Suprapubic skin (tissue), 4 donors: ENCODE data around the gene ADAMTS9. TPM values are rescaled to one million over a fixed set of nuclear protein-coding genes. Genes with fewer than 3 reads are reported as not detected.

Experiments used
- DNase-seq, 2 donors: peaks; one replicate each; pipeline ENCODE4 v3.0.0-alpha.2; 2019; ENCODE audit warnings: low spot score in 2 of 2
- H3K27ac ChIP-seq: fragments of 200-600 bp; sonication (generic); one replicate; pipeline ENCODE4 v1.5.1; 2019
- H3K27me3 ChIP-seq: fragments of 200-600 bp; sonication (generic); one replicate; pipeline ENCODE4 v1.5.1; 2019
- H3K36me3 ChIP-seq: fragments of 200-600 bp; sonication (generic); one replicate; pipeline ENCODE4 v1.5.1; 2019
- H3K4me1 ChIP-seq: fragments of 200-600 bp; sonication (generic); one replicate; pipeline ENCODE4 v1.5.1; 2019
- H3K4me3 ChIP-seq: fragments of 200-600 bp; sonication (generic); one replicate; pipeline ENCODE4 v1.5.1; 2019; ENCODE audit warnings: mild to moderate bottlenecking
- H3K9me3 ChIP-seq: fragments of 200-600 bp; sonication (generic); one replicate; pipeline ENCODE4 v1.5.1; 2019
- EP300 ChIP-seq: sonication (generic); formaldehyde crosslinking; IDR thresholded peaks from one replicate; pipeline ENCODE4 v1.6.1; 2017; ENCODE audit warnings: antibody characterized with exemption
- POLR2A ChIP-seq, 2 donors: fragments of 450-650 bp; IDR thresholded peaks; one replicate each; pipeline ENCODE4 v1.6.1; 2017; ENCODE audit warnings: antibody characterized with exemption in 2 of 2, mild to moderate bottlenecking in 2 of 2, moderate library complexity in 2 of 2
- POLR2AphosphoS5 ChIP-seq, 3 donors: sonication (generic); formaldehyde crosslinking; IDR thresholded peaks; one replicate each; pipeline ENCODE4 v1.6.1; 2017; ENCODE audit warnings: antibody characterized with exemption in 3 of 3
- WGBS: methylation state at CpG from one replicate; pipeline ENCODE4 v1.1.5; 2018; 5-methylcytosine and 5-hydroxymethylcytosine counted together
- total RNA-seq, 4 donors: library from RNA; depleted of rRNA; stranded (reverse); fragments of >200 nt; gene quantifications; one replicate each; pipeline ENCODE4 v1.1.0, GENCODE V29; 2016
- TF ChIP-seq, protein P1 (sequence below), 2 donors: fragments of 200-600 bp in 1 of 2; fragments of 450-650 bp in 1 of 2; sonication (generic) in 1 of 2; IDR thresholded peaks; one replicate each; pipeline ENCODE4 v1.5.1; 2016 to 2019; ENCODE audit warnings: antibody characterized with exemption in 2 of 2, mild to moderate bottlenecking in 1 of 2, moderate library complexity in 1 of 2

The ADAMTS9 gene
- total RNA-seq, 4 donors from 2014 or later = 7.8 to 32.8 (median 9.3) TPM

GRCh38 chr3:64658001-64658400 is 29.8 kb downstream of the ADAMTS9 start:
- H3K36me3 ChIP-seq = no peaks in the 10 kb centered on the region
- no peak for DNase-seq
- H3K4me3 ChIP-seq = no peak overlapping the region
- no peaks in the 10 kb centered on the region for H3K27me3 ChIP-seq
- TF ChIP-seq POLR2AphosphoS5 (IDR thresholded peaks at IDR 0.05) (no peak), POLR2A (IDR thresholded peaks at IDR 0.05) (no peak), EP300 (no peak)
- TF ChIP-seq, protein P1, sequence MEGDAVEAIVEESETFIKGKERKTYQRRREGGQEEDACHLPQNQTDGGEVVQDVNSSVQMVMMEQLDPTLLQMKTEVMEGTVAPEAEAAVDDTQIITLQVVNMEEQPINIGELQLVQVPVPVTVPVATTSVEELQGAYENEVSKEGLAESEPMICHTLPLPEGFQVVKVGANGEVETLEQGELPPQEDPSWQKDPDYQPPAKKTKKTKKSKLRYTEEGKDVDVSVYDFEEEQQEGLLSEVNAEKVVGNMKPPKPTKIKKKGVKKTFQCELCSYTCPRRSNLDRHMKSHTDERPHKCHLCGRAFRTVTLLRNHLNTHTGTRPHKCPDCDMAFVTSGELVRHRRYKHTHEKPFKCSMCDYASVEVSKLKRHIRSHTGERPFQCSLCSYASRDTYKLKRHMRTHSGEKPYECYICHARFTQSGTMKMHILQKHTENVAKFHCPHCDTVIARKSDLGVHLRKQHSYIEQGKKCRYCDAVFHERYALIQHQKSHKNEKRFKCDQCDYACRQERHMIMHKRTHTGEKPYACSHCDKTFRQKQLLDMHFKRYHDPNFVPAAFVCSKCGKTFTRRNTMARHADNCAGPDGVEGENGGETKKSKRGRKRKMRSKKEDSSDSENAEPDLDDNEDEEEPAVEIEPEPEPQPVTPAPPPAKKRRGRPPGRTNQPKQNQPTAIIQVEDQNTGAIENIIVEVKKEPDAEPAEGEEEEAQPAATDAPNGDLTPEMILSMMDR (IDR thresholded peaks at IDR 0.05) = no peak
- no peaks in the 10 kb centered on the region for H3K4me1 ChIP-seq
- H3K27ac ChIP-seq = no peak overlapping the region
- no peaks in the 10 kb centered on the region for H3K9me3 ChIP-seq
- 97% methylated on average over 4 of the region's 4 CpGs for WGBS

DNA sequence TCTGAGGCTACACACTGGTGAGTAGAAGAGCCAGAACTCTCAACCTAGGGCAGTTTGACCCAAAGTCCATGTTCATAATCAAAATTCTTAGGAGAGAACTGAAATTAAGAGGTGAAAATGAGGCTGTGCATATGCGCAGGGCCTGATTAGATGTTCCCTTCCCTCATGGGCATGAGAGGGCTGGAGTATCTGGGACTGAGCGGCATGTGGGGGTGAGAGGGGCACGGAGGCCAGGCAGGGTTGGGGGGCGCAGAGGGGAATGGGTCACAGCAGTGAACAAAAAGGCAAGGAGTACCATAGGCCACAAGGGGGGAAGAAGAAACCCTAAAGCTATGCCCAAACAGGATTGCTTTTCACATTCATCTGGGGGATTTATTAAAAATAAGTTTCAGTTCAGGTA is 31.3 kb downstream of the ADAMTS9 start:
- Histone ChIP-seq H3K4me3 (no peak overlapping the region), H3K27ac (no peak overlapping the region), H3K4me1 (peaks cover 2% of the 10 kb centered on the region), H3K27me3 (no peaks in the 10 kb centered on the region), H3K9me3 (no peaks in the 10 kb centered on the region), H3K36me3 (no peaks in the 10 kb centered on the region)
- TF ChIP-seq, protein P1 (IDR thresholded peaks at IDR 0.05) = no peak
- TF ChIP-seq EP300 (no peak), POLR2AphosphoS5 (IDR thresholded peaks at IDR 0.05) (no peak), POLR2A (IDR thresholded peaks at IDR 0.05) (no peak)
- 96% methylated on average over 4 of the region's 4 CpGs for WGBS
- DNase-seq = no peak

DNA sequence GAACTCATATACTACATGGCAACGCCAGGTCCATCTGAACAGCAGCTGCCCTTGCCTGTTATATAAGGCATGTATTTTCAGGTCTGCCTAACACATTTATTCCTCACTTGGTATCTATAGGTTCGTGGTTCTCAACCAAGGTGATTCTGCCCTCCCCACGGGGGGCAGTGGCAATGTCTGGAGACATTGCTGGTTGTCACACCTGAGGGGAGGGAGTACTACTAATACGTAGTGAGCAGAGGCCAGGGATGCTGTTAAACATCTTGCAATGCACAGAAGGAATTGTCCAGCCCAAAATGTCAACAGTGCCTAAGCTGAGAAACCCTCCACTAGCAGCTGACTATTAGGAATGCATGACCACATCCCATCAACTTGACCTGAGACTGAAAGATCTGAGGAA is 32.6 kb downstream of the ADAMTS9 start:
- no peaks in the 10 kb centered on the region for H3K9me3 ChIP-seq
- TF ChIP-seq, protein P1 (IDR thresholded peaks at IDR 0.05) = no peak
- TF ChIP-seq EP300 (no peak), POLR2AphosphoS5 (IDR thresholded peaks at IDR 0.05) (no peak), POLR2A (IDR thresholded peaks at IDR 0.05) (no peak)
- no peak overlapping the region for H3K27ac ChIP-seq
- no peaks in the 10 kb centered on the region for H3K36me3 ChIP-seq
- WGBS = 87% methylated on average over 4 of the region's 4 CpGs
- no peak for DNase-seq
- H3K4me3 ChIP-seq = no peak overlapping the region
- no peaks in the 10 kb centered on the region for H3K27me3 ChIP-seq
- peaks cover 6% of the 10 kb centered on the region for H3K4me1 ChIP-seq

- Histone ChIP-seq H3K27me3 (no peaks in the 10 kb centered on the region), H3K36me3 (no peaks in the 10 kb centered on the region), H3K4me1 (peaks cover 6% of the 10 kb centered on the region), H3K4me3 (no peak overlapping the region), H3K9me3 (no peaks in the 10 kb centered on the region), H3K27ac (no peak overlapping the region)
- 94% methylated on average over 5 of the region's 5 CpGs for WGBS
- TF ChIP-seq POLR2A (IDR thresholded peaks at IDR 0.05) (no peak), POLR2AphosphoS5 (IDR thresholded peaks at IDR 0.05) (no peak), EP300 (no peak)
- TF ChIP-seq, protein P1 (IDR thresholded peaks at IDR 0.05) = no peak
- no peak for DNase-seq
These were observed 33.8 kb downstream of the ADAMTS9 start for GRCh38 chr3:64654013-64654412.

- WGBS = 85% methylated on average over 3 of the region's 3 CpGs
- H3K36me3 ChIP-seq = no peaks in the 10 kb centered on the region
These were observed 34.7 kb downstream of the ADAMTS9 start for GRCh38 chr3:64653101-64653500.

More at GRCh38 chr3:64653101-64653500, 34.7 kb downstream of the ADAMTS9 start:
- Histone ChIP-seq H3K27me3 (no peaks in the 10 kb centered on the region), H3K9me3 (no peaks in the 10 kb centered on the region), H3K4me1 (peaks cover 6% of the 10 kb centered on the region), H3K27ac (no peak overlapping the region), H3K4me3 (no peak overlapping the region)
- TF ChIP-seq POLR2A (IDR thresholded peaks at IDR 0.05) (no peak), POLR2AphosphoS5 (IDR thresholded peaks at IDR 0.05) (no peak), EP300 (no peak)
- TF ChIP-seq, protein P1 (IDR thresholded peaks at IDR 0.05) = no peak
- DNase-seq = no peak
